GM19099 (cell line): ENCODE data around the gene SGSH.

Experiments
- POLR2A ChIP-seq: IDR thresholded peaks from 3 replicates; pipeline ENCODE4 v1.6.1; 2011; ENCODE audit warnings: low read depth; ENCODE audit not compliant: insufficient read length; ENCODE audit errors: extremely low read depth

Gene SGSH

DNA sequence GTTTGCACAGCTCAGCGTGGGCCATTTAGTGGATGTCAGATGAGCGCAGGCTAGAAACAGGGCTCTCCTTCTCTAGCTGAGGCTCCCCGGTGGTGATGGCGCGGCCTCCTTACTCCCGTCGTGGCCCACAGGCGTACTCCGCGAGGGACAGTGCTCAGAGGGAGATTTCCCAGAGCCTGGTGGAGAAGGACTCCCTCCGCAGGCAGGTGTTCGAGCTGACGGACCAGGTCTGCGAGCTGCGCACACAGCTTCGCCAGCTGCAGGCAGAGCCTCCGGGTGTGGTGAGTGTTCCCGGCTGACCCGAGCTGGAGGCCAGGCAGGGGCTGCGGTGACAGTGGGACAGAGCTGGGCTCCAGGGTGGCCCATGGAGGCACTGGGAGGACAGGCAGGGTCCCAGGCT is 28.9 kb downstream of the SGSH start:
- TF ChIP-seq POLR2A, result no peak

DNA sequence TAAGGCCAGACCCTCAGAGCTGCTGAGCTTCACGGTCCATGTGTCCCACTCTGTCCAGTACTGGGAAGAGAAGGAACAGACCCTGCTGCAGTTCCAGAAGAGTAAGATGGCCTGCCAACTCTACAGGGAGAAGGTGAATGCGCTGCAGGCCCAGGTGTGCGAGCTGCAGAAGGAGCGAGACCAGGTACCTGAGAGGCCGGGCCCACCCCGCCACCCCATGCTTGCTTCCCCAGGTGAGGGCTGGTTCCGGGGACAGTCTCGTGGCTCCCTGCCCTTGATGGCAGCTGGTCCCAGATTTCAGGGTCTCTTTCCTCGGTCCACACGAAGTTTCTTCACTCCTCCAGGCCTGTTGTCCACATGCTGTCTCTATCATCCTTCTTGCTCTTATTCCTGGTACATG is 29.4 kb downstream of the SGSH start:
- TF ChIP-seq POLR2A, result no peak

- no peak for TF ChIP-seq POLR2A
These were observed 30.5 kb downstream of the SGSH start for GRCh38 chr17:80189611-80190010.

DNA sequence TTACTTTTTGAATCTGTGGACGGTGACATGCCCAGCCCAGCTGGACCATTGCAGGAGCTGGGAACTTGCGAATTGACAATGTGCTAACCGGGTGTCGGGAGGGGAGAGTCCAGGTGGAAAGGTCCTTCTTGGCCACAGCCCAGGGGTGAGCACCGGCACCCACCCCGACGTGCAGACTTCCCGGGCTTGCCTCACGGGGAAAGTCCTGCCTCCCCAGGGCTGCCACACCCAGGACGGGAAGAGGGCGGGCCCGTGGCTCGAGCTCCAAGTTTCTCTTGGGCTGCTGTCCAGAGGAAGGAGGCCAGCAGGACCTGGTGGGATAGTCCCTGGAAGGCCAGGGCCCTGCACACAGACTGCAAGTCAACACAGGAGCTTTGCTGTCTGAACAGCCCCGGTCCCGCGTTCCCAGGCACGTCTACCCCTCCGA is 32.6 kb downstream of the SGSH start:
- no peak for TF ChIP-seq POLR2A

- TF ChIP-seq POLR2A, result no peak
These were observed 33.0 kb downstream of the SGSH start for GRCh38 chr17:80187090-80187489.

- no peak for TF ChIP-seq POLR2A
These were observed 34.2 kb downstream of the SGSH start for GRCh38 chr17:80185968-80186367.

DNA sequence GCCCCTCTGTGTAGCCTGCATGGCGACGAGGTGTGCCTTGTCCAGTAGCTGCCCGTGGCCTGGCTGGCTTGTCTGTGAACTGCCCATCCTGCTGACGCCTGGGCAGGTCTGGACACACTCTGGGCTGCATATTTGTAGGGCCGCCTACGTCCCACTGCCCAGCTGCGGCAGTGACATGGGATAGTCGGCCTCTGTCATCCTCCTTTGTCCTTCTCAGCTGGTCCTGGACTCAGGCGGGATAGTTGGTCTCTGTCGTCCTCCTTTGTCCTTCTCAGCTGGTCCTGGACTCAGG is 35.8 kb downstream of the SGSH start:
- TF ChIP-seq POLR2A, result no peak

DNA sequence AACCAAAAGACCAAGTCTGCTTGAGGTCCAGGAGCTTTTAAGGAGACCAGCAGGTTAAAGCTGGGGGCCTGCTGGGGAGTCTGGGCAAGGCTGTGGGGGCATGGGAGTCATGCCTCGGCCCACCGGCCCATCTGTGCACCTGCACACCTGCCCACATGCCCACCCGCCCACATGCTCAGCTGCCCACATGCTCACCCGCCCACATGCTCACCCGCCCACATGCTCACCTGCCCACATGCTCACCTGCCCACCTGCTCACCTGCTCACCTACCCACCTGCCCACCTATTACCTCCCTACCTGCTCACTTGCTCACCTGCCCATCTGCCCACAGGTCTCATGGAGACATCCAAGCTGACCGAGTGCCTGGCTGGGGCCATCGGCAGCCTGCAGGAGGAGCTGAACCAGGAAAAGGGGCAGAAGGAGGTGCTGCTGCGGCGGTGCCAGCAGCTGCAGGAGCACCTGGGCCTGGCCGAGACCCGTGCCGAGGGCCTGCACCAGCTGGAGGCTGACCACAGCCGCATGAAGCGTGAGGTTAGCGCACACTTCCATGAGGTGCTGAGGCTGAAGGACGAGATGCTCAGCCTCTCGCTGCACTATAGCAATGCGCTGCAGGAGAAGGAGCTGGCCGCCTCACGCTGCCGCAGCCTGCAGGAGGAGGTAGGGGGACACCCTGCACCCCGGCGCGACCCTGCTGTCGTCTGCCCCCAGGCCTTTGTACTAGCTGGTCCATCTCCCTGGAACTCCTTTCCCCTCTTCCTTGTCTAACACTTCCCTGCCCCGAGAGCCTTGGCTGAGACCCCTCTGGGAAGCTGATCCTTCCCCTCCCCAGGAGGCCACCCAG is 36.3 kb downstream of the SGSH start:
- TF ChIP-seq POLR2A, result no peak

- no peak for TF ChIP-seq POLR2A
These were observed 37.3 kb downstream of the SGSH start for GRCh38 chr17:80182845-80183223.

GRCh38 chr17:80182118-80182844 is 37.9 kb downstream of the SGSH start:
- no peak for TF ChIP-seq POLR2A

DNA sequence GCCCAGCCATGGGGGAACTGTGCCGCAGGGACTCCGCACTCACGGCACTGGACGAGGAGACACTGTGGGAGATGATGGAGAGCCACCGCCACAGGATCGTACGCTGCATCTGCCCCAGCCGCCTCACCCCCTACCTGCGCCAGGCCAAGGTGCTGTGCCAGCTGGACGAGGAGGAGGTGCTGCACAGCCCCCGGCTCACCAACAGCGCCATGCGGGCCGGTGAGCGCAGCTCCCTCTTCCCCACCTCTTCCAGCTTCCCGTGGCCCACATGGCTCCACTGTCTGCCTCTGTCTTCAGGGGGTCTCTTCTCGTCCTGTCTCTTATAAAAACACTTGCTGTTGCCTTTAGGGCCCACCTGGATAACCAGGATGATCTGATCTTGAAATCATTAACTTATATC is 38.7 kb downstream of the SGSH start:
- TF ChIP-seq POLR2A, result no peak

DNA sequence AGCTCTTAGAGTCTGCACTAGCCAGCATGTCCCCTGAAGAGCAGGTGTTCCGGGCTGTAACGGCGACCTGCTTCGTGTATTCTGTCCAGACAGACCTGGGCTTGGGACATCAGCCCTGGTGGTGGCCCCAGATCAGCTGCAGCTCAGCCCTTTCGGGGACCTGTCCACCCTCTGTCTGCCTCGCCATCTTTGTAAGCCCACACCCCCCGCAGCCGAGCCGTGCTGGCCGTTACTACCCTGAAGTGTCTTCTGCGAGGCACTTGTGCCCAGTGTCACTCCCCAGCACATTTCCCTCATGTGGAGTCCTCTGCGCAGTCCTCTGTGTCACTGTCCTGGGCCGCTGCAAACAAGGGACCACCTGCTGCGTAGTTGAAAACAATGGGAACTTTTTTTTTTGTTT is 39.9 kb downstream of the SGSH start:
- TF ChIP-seq POLR2A, result no peak

DNA sequence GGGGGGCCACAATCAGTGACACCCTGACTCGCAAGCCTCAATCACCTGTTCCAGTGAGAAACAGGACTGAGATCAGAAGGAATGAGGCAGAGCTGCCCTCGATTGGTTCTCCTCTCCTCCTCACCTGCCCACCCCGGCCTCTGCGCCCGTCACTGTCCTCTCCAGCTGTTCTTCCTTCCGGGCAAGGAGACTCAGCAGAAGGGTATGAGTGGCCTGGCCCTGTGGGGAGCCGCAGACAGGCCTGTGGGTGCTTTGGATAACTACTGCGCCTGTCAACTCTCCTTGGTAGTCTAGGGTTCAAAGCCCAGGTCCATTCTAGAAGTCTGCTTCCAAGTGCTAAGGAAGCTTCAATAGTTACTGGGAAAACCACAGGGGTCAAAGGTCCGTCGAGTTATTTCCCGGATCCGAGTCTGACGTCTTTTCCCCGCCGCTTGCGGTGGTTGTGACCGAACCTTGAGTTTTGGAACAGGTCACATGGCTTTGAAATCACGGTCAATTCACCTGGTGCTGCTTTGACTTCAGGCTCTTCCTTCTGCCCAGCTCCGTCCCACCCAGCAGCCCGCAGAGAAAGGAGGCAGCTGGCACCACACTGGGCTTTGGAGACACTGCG is 42.0 kb downstream of the SGSH start:
- TF ChIP-seq POLR2A, result no peak

DNA sequence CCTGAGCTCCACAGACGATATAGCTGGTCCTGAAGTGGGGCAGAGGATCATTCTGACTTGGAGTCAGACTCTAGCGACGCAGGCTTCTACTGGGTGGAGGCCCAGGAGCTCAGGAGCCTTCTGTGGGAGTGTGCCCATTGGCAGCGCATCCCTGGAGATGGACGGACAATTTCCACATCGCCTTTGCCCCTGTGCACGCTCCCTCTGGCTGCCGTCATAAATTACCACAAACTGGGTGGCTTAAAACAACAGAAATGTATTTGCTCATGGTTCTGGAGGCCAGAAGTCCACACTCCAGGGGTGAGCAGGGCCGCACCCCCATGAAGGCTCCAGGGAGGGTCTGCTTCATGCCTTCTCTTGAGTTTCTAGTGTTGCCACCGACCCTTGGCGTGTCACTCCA is 43.4 kb downstream of the SGSH start:
- TF ChIP-seq POLR2A, result no peak

- TF ChIP-seq POLR2A, result no peak
These were observed 46.2 kb downstream of the SGSH start for GRCh38 chr17:80173916-80174315.

DNA sequence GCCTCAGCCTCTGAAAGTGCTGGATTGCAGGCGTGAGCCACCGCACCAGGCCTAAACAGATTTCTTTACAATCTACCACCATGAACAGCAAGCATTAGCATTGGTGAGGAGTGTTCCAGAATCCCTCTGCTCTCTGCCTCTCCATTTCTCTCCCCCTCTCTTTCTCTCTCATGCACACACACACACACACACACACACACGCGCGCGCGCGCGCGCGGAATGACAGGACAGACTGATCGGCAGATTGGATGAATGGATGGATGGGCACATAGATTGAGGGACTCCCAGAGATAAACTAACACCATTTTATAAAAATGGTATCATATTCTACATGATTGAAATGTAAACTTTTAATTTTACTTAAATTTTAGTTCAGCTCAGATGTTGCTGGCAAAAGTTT is 47.0 kb downstream of the SGSH start:
- no peak for TF ChIP-seq POLR2A
